A673 (cell line): ENCODE results near the gene HCRTR2. TPM values are rescaled to one million over a fixed set of nuclear protein-coding genes. Genes with fewer than 3 reads are reported as not detected.
"Not testable (repeated sequence)": the region's sequence is repeated elsewhere in the genome, so short reads cannot be mapped to it uniquely, and the experiment has no call there.

Experiments used
- BruUV-seq: library from RNA; stranded (reverse); fragments of 400-500 nt; replicated peaks from 2 replicates; lab custom pipeline; 2021; lab: Mats Ljungman, UMichigan
- CTCF ChIA-PET: fragments of 300-600 bp; sonication (Branson Sonifier 250); formaldehyde crosslinking; loops from one replicate; lab custom pipeline; 2022; ENCODE audit warnings: antibody characterized with exemption; lab: Charles Lee
- POLR2A ChIA-PET: fragments of 300-600 bp; sonication (Branson Sonifier 250); formaldehyde crosslinking; loops from one replicate; lab custom pipeline; 2022; ENCODE audit warnings: antibody characterized with exemption; ENCODE audit not compliant: low non-redundant PET; lab: Charles Lee
- DNase-seq: peaks from one replicate; pipeline ENCODE4 v3.0.0-alpha.2; 2015; ENCODE audit warnings: low spot score
- H3K27ac ChIP-seq: fragments of 200-600 bp; sonication (generic); 2 replicates; pipeline ENCODE4 v1.5.1; 2016; ENCODE audit warnings: mixed run types, low read depth, mild to moderate bottlenecking, mixed read lengths, antibody characterized with exemption, low read length; ENCODE audit not compliant: poor library complexity, severe bottlenecking
- H3K27me3 ChIP-seq: fragments of 200-600 bp; sonication (generic); replicated peaks from 2 replicates; pipeline ENCODE4 v1.6.1; 2017; ENCODE audit warnings: mixed run types, low read depth, mild to moderate bottlenecking, mixed read lengths, antibody characterized with exemption, low read length; ENCODE audit not compliant: insufficient read depth, poor library complexity
- H3K36me3 ChIP-seq: fragments of 200-600 bp; sonication (generic); 2 replicates; pipeline ENCODE4 v1.6.1; 2016; ENCODE audit warnings: mixed run types, mild to moderate bottlenecking, mixed read lengths, antibody characterized with exemption, low read length; ENCODE audit not compliant: insufficient read depth, poor library complexity, severe bottlenecking
- H3K4me1 ChIP-seq: fragments of 200-600 bp; sonication (generic); 2 replicates; pipeline ENCODE4 v1.6.1; 2017; ENCODE audit warnings: mixed run types, mild to moderate bottlenecking, mixed read lengths, antibody characterized with exemption, low read length; ENCODE audit not compliant: insufficient read depth, poor library complexity, severe bottlenecking
- H3K4me3 ChIP-seq: fragments of 200-600 bp; sonication (generic); 2 replicates; pipeline ENCODE4 v1.5.1; 2016; ENCODE audit warnings: low read depth, mixed run types, mild to moderate bottlenecking, mixed read lengths, low read length; ENCODE audit not compliant: poor library complexity, severe bottlenecking
- H3K9me3 ChIP-seq: fragments of 200-600 bp; sonication (generic); 2 replicates; pipeline ENCODE4 v1.6.1; 2016; ENCODE audit warnings: mixed run types, low read depth, mild to moderate bottlenecking, mixed read lengths, antibody characterized with exemption, low read length; ENCODE audit not compliant: poor library complexity, severe bottlenecking
- CTCF ChIP-seq: fragments of 300-800, 200-600 bp; sonication (generic); conservative IDR thresholded peaks from 2 replicates; pipeline ENCODE4 v1.5.1; 2017; ENCODE audit warnings: low read depth, mild to moderate bottlenecking, antibody characterized with exemption, low read length, moderate library complexity, mixed read lengths
- EZH2 ChIP-seq: fragments of 200-600 bp; sonication (generic); IDR thresholded peaks from 2 replicates; pipeline ENCODE4 v1.6.1; 2017; ENCODE audit warnings: borderline replicate concordance, low read depth, mild to moderate bottlenecking, mixed read lengths, antibody characterized with exemption, low read length; ENCODE audit not compliant: poor library complexity, severe bottlenecking
- intact Hi-C: fragments of 100-400 bp; cut with micrococcal nuclease; formaldehyde crosslinking; loops from one replicate; pipeline ENCODE4 v1.10.0; 2022; ENCODE audit not compliant: unreplicated experiment
- total RNA-seq: library from RNA; stranded (reverse); gene quantifications from 2 replicates; pipeline ENCODE4 v1.2.3, GENCODE V29; 2021

HCRTR2 gene
- total RNA-seq, 1 experiment from 2014 or later, result not detected

DNA sequence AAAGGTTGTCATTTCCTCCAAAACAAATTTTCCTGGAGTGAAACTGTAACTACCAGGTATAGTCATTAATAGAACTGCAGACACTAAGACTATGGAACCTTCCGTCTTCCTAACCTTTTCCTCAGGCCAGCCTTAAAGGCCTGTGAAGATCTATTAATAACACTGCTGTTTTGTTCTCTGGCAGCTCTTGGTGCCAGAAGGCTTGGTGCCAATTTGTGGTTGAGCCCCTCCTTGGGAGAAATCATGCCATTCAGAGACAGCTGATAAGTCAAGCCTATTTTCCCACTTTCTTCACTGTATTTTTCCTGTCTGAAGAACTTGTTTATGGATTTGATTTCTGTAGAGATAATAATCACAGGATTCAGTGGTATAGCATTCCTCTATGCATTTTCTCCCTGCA is 64.8 kb downstream of the HCRTR2 start:
- POLR2A ChIA-PET, result no interaction called here
- Histone ChIP-seq H3K27ac (no peak overlapping the region), H3K36me3 (no peaks in the 10 kb centered on the region), H3K4me1 (no peaks in the 10 kb centered on the region), H3K27me3 (no peaks in the 10 kb centered on the region), H3K4me3 (no peak overlapping the region), H3K9me3 (no peaks in the 10 kb centered on the region)
- BruUV-seq, result no TSS peak
- intact Hi-C loops, result no loop called here
- CTCF ChIA-PET, result no interaction called here
- DNase-seq, result peak; percentile 23
- no peak for TF ChIP-seq CTCF
- TF ChIP-seq EZH2, result no peak

GRCh38 chr6:55240975-55241605 is 66.8 kb downstream of the HCRTR2 start:
- TF ChIP-seq CTCF, result peak; percentile 74
- H3K27me3 ChIP-seq, POLR2A ChIA-PET, H3K4me3 ChIP-seq, H3K9me3 ChIP-seq, CTCF ChIA-PET, H3K4me1 ChIP-seq, BruUV-seq, H3K27ac ChIP-seq, H3K36me3 ChIP-seq: not testable (repeated sequence)
- intact Hi-C loops, result loop anchor here (5.0 kb wide), 2 partner anchors 524 to 1254 kb away; no protein-coding TSS in a partner anchor
- DNase-seq, result peak; percentile 50

DNA sequence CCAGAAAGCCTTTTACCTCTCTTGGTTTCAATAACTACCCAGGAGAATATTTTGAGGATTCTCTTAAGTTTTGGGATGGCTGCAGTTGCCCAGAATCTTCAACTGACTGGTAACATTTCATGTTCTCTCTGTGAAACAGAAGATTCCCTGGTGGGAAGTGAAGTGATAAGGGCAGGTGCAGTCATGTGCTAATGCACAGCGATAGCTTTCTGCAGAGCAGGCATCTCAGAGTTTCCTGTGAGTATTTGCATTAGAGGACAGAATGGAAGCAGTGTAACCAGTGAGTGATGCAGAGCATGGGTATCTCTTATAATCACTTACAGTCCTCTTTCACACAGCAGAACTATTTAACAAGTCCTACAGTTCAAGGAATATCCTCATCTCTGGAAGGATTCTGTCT is 76.1 kb downstream of the HCRTR2 start:
- no peak overlapping the region for H3K4me3 ChIP-seq
- H3K27ac ChIP-seq, result no peak overlapping the region
- H3K9me3 ChIP-seq, result no peaks in the 10 kb centered on the region
- no TSS peak for BruUV-seq
- no peak for TF ChIP-seq EZH2
- CTCF ChIA-PET, result no interaction called here
- H3K36me3 ChIP-seq, result no peaks in the 10 kb centered on the region
- DNase-seq, result no peak
- no peaks in the 10 kb centered on the region for H3K4me1 ChIP-seq
- intact Hi-C loops, result no loop called here
- H3K27me3 ChIP-seq, result no peaks in the 10 kb centered on the region
- POLR2A ChIA-PET, result no interaction called here

DNA sequence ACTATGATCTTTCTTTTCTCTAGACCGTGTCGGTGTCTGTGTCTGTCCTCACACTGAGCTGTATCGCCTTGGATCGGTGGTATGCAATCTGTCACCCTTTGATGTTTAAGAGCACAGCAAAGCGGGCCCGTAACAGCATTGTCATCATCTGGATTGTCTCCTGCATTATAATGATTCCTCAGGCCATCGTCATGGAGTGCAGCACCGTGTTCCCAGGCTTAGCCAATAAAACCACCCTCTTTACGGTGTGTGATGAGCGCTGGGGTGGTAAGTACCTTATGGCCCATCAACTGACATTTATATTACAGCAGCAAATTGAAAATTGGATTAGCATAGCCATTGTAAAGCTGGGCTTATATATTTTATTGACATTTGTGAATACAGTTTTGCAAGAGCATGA is 80.8 kb downstream of the HCRTR2 start:
- H3K27me3 ChIP-seq, result no peaks in the 10 kb centered on the region
- no peak overlapping the region for H3K27ac ChIP-seq
- BruUV-seq, result no TSS peak
- TF ChIP-seq CTCF (no peak), EZH2 (no peak)
- ChIA-PET POLR2A (no interaction called here), CTCF (no interaction called here)
- DNase-seq, result peak; percentile 3
- H3K4me3 ChIP-seq, result no peak overlapping the region
- H3K36me3 ChIP-seq, result no peaks in the 10 kb centered on the region
- H3K9me3 ChIP-seq, result no peaks in the 10 kb centered on the region
- intact Hi-C loops, result no loop called here
- H3K4me1 ChIP-seq, result no peaks in the 10 kb centered on the region
